HFF-Myc (cell line): Measurements from ENCODE around the gene LY6G5C.

Experiments used
- DNase-seq: peaks from one replicate; pipeline ENCODE4 v3.0.0-alpha.2; 2011; ENCODE audit warnings: low read depth; ENCODE audit errors: extremely low read depth
- H3K4me3 ChIP-seq: replicated peaks from 2 replicates; pipeline ENCODE4 v1.5.1; 2011; ENCODE audit warnings: low read depth, mild to moderate bottlenecking, control low read depth, low read length
- CTCF ChIP-seq: IDR thresholded peaks from 2 replicates; pipeline ENCODE4 v1.5.1; 2012; ENCODE audit warnings: mild to moderate bottlenecking, low read depth, low read length, control low read depth; ENCODE audit errors: missing control alignments

Gene LY6G5C

GRCh38 chr6:31631209-31631608 is 49.7 kb downstream of the LY6G5C start:
- DNase-seq: no peak
- H3K4me3 ChIP-seq: no peak overlapping the region
- TF ChIP-seq CTCF: no peak

DNA sequence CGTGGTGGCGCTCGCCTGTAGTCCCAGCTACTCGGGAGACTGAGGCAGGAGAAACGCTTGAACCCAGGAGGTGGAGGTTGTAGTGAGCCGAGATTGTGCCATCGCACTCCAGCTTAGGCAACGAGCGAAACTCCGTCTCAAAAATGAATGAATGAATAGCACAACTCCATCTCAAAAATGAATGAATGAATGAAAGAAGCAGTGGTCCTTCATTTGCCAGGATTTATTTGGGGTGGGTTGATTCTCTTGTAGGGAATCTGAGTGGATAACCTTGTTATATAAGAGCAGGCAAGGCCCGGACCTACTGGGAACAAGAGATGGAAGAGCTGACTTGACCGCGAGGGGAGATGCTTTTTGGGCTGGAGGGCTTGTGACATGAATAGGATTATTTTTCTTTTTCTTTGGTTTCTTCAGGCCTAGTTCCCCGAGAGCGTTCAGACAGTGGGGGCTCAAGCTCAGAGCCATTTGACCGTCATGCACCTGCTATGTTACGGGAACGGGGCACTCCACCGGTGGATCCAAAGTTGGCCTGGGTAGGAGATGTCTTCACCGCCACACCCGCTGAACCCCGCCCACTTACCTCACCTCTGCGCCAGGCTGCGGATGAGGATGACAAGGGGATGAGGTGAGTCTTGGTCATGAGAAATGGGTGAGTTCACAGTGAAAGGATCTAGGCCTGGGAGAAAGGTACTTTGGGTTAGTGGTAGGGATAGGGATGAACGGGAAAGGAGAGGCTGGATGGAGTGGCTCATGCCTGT is 50.5 kb downstream of the LY6G5C start:
- TF ChIP-seq CTCF: no peak
- H3K4me3 ChIP-seq: no peak overlapping the region
- no peak for DNase-seq

DNA sequence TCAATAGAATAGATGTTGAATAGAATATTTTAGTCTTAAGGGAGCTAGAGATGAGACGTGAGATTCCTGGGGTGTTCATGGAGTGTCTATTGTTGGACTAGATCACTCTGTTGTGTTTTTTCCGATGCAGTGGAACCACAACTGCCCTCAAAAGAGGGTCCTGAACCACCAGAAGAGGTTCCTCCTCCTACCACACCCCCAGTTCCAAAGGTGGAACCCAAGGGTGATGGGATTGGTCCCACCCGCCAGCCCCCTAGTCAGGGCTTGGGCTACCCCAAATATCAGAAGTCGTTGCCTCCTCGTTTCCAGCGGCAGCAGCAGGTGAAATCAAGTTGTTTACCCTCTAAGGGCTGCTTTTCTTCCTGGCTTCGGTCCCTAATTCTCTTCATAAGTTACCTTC is 51.9 kb downstream of the LY6G5C start:
- no peak for TF ChIP-seq CTCF
- no peak for DNase-seq
- H3K4me3 ChIP-seq: no peak overlapping the region

GRCh38 chr6:31627690-31628287 is 53.1 kb downstream of the LY6G5C start:
- no peak for TF ChIP-seq CTCF
- no peak overlapping the region for H3K4me3 ChIP-seq
- DNase-seq: no peak

DNA sequence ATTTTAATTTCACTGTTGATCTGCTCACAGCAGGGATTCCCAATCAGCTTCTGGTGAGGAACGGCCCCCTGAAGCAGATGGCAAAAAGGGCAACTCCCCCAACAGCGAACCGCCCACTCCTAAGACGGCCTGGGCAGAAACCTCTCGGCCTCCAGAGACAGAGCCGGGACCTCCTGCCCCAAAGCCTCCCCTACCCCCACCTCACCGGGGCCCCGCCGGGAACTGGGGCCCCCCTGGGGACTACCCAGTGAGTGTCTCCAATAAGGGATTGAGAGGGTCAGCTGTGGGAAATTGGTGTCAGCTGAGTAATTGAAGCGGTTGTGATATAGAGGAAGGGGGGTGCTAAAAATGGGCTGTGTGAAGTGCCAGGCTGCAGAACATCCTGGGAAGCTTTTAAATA is 53.9 kb downstream of the LY6G5C start:
- no peak overlapping the region for H3K4me3 ChIP-seq
- no peak for DNase-seq
- TF ChIP-seq CTCF: no peak
